Memory B cell (primary cell): ENCODE measurements around the gene FZD8.
A peak's percentile ranks its signal among the peaks of the same experiment; 100 is the strongest.
"Not testable (repeated sequence)": the region's sequence is repeated elsewhere in the genome, so short reads cannot be mapped to it uniquely, and the experiment has no call there.

Source experiments
- ATAC-seq: fragments of 150-1000 bp; cut with Tn5 transposase; 2 replicates; pipeline ENCODE4 v1.10.0; 2021; ENCODE audit warnings: low read depth, mild to moderate bottlenecking, moderate library complexity
- DNase-seq, 2 donors: peaks; one replicate each; pipeline ENCODE4 v3.0.0; 2022; ENCODE audit warnings: low spot score in 2 of 2
- H3K27ac Mint-ChIP-seq: one replicate; pipeline ENCODE4 v1.8.0; 2022; ENCODE audit warnings: mild to moderate bottlenecking, moderate library complexity, mixed read lengths
- H3K27me3 Mint-ChIP-seq: one replicate; pipeline ENCODE4 v1.8.0; 2022; ENCODE audit warnings: mixed read lengths
- H3K36me3 Mint-ChIP-seq: one replicate; pipeline ENCODE4 v1.8.0; 2022; ENCODE audit warnings: mild to moderate bottlenecking, mixed read lengths
- H3K4me1 Mint-ChIP-seq: one replicate; pipeline ENCODE4 v1.8.0; 2022; ENCODE audit warnings: mixed read lengths
- H3K4me3 Mint-ChIP-seq: one replicate; pipeline ENCODE4 v1.8.0; 2022; ENCODE audit warnings: mild to moderate bottlenecking, moderate library complexity, mixed read lengths
- H3K9me3 Mint-ChIP-seq: one replicate; pipeline ENCODE4 v1.8.0; 2022; ENCODE audit warnings: mixed read lengths

FZD8 gene

GRCh38 chr10:35642035-35642792 lies at the start of gene FZD8:
Gene FZD8 (minus strand): TSS chr10:35642296. CDS start chr10:35641429, 867 bp downstream.
- peak within 1 kb of the TSS; percentile 85 for H3K4me3 Mint-ChIP-seq
- ATAC-seq, result peak; percentile 79
- peak within 1 kb of the TSS; percentile 25 for H3K27ac Mint-ChIP-seq
- no peaks in the 10 kb centered on the region for H3K9me3 Mint-ChIP-seq
- peak; percentile 59 to 67 for DNase-seq
- peaks cover 13% of the 10 kb centered on the region for H3K4me1 Mint-ChIP-seq
- H3K36me3 Mint-ChIP-seq, result no peaks in the 10 kb centered on the region
- peaks cover 2% of the 10 kb centered on the region for H3K27me3 Mint-ChIP-seq

- no peak for ATAC-seq
- no peak overlapping the region for H3K27ac Mint-ChIP-seq
These were observed 49.6 kb upstream of the FZD8 start for GRCh38 chr10:35691522-35692236.

GRCh38 chr10:35690534-35690933 lies 48.4 kb upstream of the FZD8 start:
- Mint-ChIP-seq H3K36me3 (no peaks in the 10 kb centered on the region), H3K4me3 (no peak overlapping the region), H3K4me1 (no peaks in the 10 kb centered on the region), H3K27me3 (peaks cover 7% of the 10 kb centered on the region), H3K9me3 (no peaks in the 10 kb centered on the region), H3K27ac (no peak overlapping the region)
- no peak for ATAC-seq
- DNase-seq, result no peak

More at GRCh38 chr10:35691522-35692236, 49.6 kb upstream of the FZD8 start:
- H3K4me1 Mint-ChIP-seq, result no peaks in the 10 kb centered on the region
- H3K27me3 Mint-ChIP-seq, result peaks cover 9% of the 10 kb centered on the region
- no peaks in the 10 kb centered on the region for H3K36me3 Mint-ChIP-seq
- DNase-seq, result no peak
- H3K9me3 Mint-ChIP-seq, result no peaks in the 10 kb centered on the region
- no peak overlapping the region for H3K4me3 Mint-ChIP-seq

- H3K4me1 Mint-ChIP-seq, ATAC-seq, H3K27ac Mint-ChIP-seq, DNase-seq, H3K27me3 Mint-ChIP-seq, H3K36me3 Mint-ChIP-seq, H3K4me3 Mint-ChIP-seq, H3K9me3 Mint-ChIP-seq: not testable (repeated sequence)
These were observed 43.8 kb upstream of the FZD8 start for GRCh38 chr10:35685858-35686257.

DNA sequence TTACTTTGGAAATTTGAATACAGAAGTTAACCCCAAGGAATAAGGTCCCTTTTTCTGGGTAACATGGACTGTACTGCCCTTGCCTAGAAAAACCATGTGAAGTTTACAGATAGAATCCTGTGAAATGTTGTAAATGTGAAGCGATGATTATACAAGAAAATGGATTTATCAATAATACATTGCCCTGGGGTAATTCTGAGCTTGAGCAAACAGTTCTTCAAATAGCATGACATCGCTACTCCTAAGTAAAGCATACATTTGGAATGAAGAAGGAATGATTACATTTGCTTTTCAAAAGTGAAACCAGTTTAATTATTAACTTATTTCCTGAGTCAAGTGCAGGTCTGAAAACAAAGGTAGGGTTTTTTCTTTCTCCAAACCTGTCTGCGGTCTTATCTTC lies 43.3 kb upstream of the FZD8 start:
- Mint-ChIP-seq H3K36me3 (no peaks in the 10 kb centered on the region), H3K4me3 (no peak overlapping the region), H3K27ac (no peak overlapping the region), H3K9me3 (peaks cover 3% of the 10 kb centered on the region), H3K4me1 (no peaks in the 10 kb centered on the region), H3K27me3 (peaks cover 7% of the 10 kb centered on the region)
- DNase-seq (no peak), ATAC-seq (no peak)

DNA sequence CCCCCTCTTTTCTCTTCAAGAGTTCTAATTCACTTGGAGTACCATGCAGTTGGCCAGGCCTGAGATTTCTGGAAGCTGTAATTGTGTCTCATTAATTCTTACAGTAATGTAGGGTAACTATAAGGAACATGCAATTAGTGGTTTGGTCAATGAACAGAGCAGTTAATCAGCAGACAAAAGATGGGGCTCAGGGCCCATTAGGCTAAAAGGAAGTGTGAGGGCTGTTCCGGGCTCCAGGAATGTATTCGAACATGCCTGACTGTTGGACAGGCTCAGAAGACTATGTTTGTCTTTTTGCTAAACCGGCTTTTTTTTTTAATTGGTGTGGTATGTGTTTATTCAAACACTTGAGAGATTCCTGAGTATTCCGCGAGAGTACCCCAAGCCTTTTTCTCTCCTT lies 42.5 kb upstream of the FZD8 start:
- no peak overlapping the region for H3K4me3 Mint-ChIP-seq
- peaks cover 7% of the 10 kb centered on the region for H3K27me3 Mint-ChIP-seq
- no peak for DNase-seq
- no peak overlapping the region for H3K27ac Mint-ChIP-seq
- no peaks in the 10 kb centered on the region for H3K4me1 Mint-ChIP-seq
- peaks cover 3% of the 10 kb centered on the region for H3K9me3 Mint-ChIP-seq
- ATAC-seq, result no peak
- no peaks in the 10 kb centered on the region for H3K36me3 Mint-ChIP-seq

GRCh38 chr10:35675846-35676245 lies 33.8 kb upstream of the FZD8 start:
- no peak for ATAC-seq
- Mint-ChIP-seq H3K4me1 (no peaks in the 10 kb centered on the region), H3K27ac (no peak overlapping the region), H3K27me3 (peaks cover 2% of the 10 kb centered on the region), H3K9me3 (peaks cover 5% of the 10 kb centered on the region), H3K36me3 (no peaks in the 10 kb centered on the region), H3K4me3 (no peak overlapping the region)
- no peak for DNase-seq

- H3K4me3 Mint-ChIP-seq, result no peak overlapping the region
- no peaks in the 10 kb centered on the region for H3K4me1 Mint-ChIP-seq
- no peak for DNase-seq
- H3K36me3 Mint-ChIP-seq, result no peaks in the 10 kb centered on the region
- H3K27me3 Mint-ChIP-seq, result peaks cover 5% of the 10 kb centered on the region
- no peak for ATAC-seq
- H3K27ac Mint-ChIP-seq, result no peak overlapping the region
- H3K9me3 Mint-ChIP-seq, result peaks cover 5% of the 10 kb centered on the region
These were observed 32.7 kb upstream of the FZD8 start for GRCh38 chr10:35674843-35675242.

- DNase-seq (no peak), ATAC-seq (no peak)
- H3K4me3 Mint-ChIP-seq, result no peak overlapping the region
- H3K36me3 Mint-ChIP-seq, result no peaks in the 10 kb centered on the region
- no peak overlapping the region for H3K27ac Mint-ChIP-seq
- peaks cover 8% of the 10 kb centered on the region for H3K4me1 Mint-ChIP-seq
- H3K27me3 Mint-ChIP-seq, result peaks cover 6% of the 10 kb centered on the region
- H3K9me3 Mint-ChIP-seq, result peaks cover 11% of the 10 kb centered on the region
These were observed 27.0 kb upstream of the FZD8 start for GRCh38 chr10:35668865-35669650.

- Mint-ChIP-seq H3K27me3 (peaks cover 6% of the 10 kb centered on the region), H3K4me3 (no peak overlapping the region), H3K4me1 (peaks cover 8% of the 10 kb centered on the region), H3K27ac (no peak overlapping the region), H3K9me3 (peaks cover 11% of the 10 kb centered on the region), H3K36me3 (no peaks in the 10 kb centered on the region)
- DNase-seq (no peak), ATAC-seq (no peak)
These were observed 25.9 kb upstream of the FZD8 start for GRCh38 chr10:35667971-35668370.

GRCh38 chr10:35667270-35667889 lies 25.3 kb upstream of the FZD8 start:
- Mint-ChIP-seq H3K4me1 (peaks cover 8% of the 10 kb centered on the region), H3K9me3 (peaks cover 11% of the 10 kb centered on the region), H3K27ac (no peak overlapping the region), H3K27me3 (peaks cover 8% of the 10 kb centered on the region), H3K36me3 (no peaks in the 10 kb centered on the region), H3K4me3 (no peak overlapping the region)
- DNase-seq (no peak), ATAC-seq (no peak)

GRCh38 chr10:35661236-35661635 lies 19.1 kb upstream of the FZD8 start:
- peaks cover 14% of the 10 kb centered on the region for H3K27me3 Mint-ChIP-seq
- H3K27ac Mint-ChIP-seq, result no peak overlapping the region
- ATAC-seq (no peak), DNase-seq (no peak)
- H3K36me3 Mint-ChIP-seq, result no peaks in the 10 kb centered on the region
- peaks cover 6% of the 10 kb centered on the region for H3K9me3 Mint-ChIP-seq
- H3K4me1 Mint-ChIP-seq, result no peaks in the 10 kb centered on the region
- H3K4me3 Mint-ChIP-seq, result no peak overlapping the region

DNA sequence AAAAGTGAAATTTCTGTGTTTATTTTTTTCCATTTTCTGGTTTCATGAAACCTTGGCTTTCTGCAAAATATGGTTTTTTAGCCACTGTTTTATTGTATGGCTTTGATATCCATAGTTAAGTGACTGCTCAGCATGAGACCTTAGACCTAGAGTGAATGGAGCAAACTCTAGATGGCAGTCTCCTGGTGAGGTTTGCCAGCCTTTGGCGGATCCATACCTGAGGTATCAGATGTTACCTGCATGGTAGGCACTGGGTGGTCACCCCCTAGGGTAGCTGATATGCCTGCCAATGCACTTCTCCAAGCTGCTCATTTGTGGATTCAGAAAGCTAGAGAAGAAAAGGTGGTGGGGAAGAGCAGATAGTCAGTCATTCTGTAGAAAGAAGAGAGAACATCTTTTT lies 17.4 kb upstream of the FZD8 start:
- DNase-seq (no peak), ATAC-seq (no peak)
- peaks cover 14% of the 10 kb centered on the region for H3K27me3 Mint-ChIP-seq
- no peak overlapping the region for H3K4me3 Mint-ChIP-seq
- H3K36me3 Mint-ChIP-seq, result no peaks in the 10 kb centered on the region
- H3K4me1 Mint-ChIP-seq, result no peaks in the 10 kb centered on the region
- peaks cover 6% of the 10 kb centered on the region for H3K9me3 Mint-ChIP-seq
- no peak overlapping the region for H3K27ac Mint-ChIP-seq

GRCh38 chr10:35657621-35658020 lies 15.5 kb upstream of the FZD8 start:
- no peaks in the 10 kb centered on the region for H3K36me3 Mint-ChIP-seq
- DNase-seq, result no peak
- peaks cover 12% of the 10 kb centered on the region for H3K27me3 Mint-ChIP-seq
- no peak overlapping the region for H3K4me3 Mint-ChIP-seq
- no peak for ATAC-seq
- no peaks in the 10 kb centered on the region for H3K4me1 Mint-ChIP-seq
- H3K27ac Mint-ChIP-seq, result no peak overlapping the region
- H3K9me3 Mint-ChIP-seq, result peaks cover 6% of the 10 kb centered on the region
